Activated CD8-positive, alpha-beta T cell treated with anti-CD3 and anti-CD28 coated beads for 36 hours (primary cell): ENCODE data around the gene PSME1. TPM values are rescaled to one million over a fixed set of nuclear protein-coding genes. Genes with fewer than 3 reads are reported as not detected.

Experiments used
- ATAC-seq: fragments of 200-7000 bp; cut with Tn5 transposase; one replicate; pipeline ENCODE4 v1.10.0; 2021; ENCODE audit warnings: mild to moderate bottlenecking, moderate library complexity
- CTCF ChIA-PET: fragments of 350-600 bp; sonication (Branson Sonifier 250); formaldehyde crosslinking; loops from one replicate; lab custom pipeline; 2021; ENCODE audit warnings: antibody characterized with exemption; lab: Charles Lee
- POLR2A ChIA-PET: fragments of 350-600 bp; sonication (Branson Sonifier 250); formaldehyde crosslinking; loops from one replicate; lab custom pipeline; 2021; ENCODE audit warnings: antibody characterized with exemption; lab: Charles Lee
- DNase-seq: peaks from one replicate; pipeline ENCODE4 v3.0.0-alpha.2; 2020
- H3K27ac Mint-ChIP-seq: one replicate; pipeline ENCODE4 v1.8.0; 2021; ENCODE audit warnings: mild to moderate bottlenecking, mixed read lengths
- H3K27me3 Mint-ChIP-seq: one replicate; pipeline ENCODE4 v1.8.0; 2021; ENCODE audit warnings: mixed read lengths
- H3K36me3 Mint-ChIP-seq: one replicate; pipeline ENCODE4 v1.8.0; 2021; ENCODE audit warnings: low read depth, mixed read lengths
- H3K4me1 Mint-ChIP-seq: one replicate; pipeline ENCODE4 v1.8.0; 2021; ENCODE audit warnings: low read depth, mixed read lengths
- H3K4me3 Mint-ChIP-seq: one replicate; pipeline ENCODE4 v1.8.0; 2021; ENCODE audit warnings: mild to moderate bottlenecking, moderate library complexity, mixed read lengths
- H3K9me3 Mint-ChIP-seq: one replicate; pipeline ENCODE4 v1.8.0; 2021; ENCODE audit warnings: mixed read lengths
- CTCF ChIP-seq: fragments of 200-600 bp; IDR thresholded peaks from one replicate; pipeline ENCODE4 v1.8.0; 2022; ENCODE audit warnings: antibody characterized with exemption, mild to moderate bottlenecking
- intact Hi-C: fragments of 100-400 bp; cut with micrococcal nuclease; formaldehyde crosslinking; loops from one replicate; pipeline ENCODE4 v1.10.0; 2022
- total RNA-seq, 2 experiments: library from RNA; stranded (reverse); gene quantifications; one replicate each; pipeline ENCODE4 v1.2.3, GENCODE V29; 2021

The PSME1 gene
- total RNA-seq, 2 experiments from 2014 or later, result 451 to 460 TPM

- no peak for ATAC-seq
- H3K27me3 Mint-ChIP-seq, result no peaks in the 10 kb centered on the region
- H3K36me3 Mint-ChIP-seq, result peaks cover 56% of the 10 kb centered on the region
- intact Hi-C loops, result no loop called here
- no peak for DNase-seq
- peak overlapping the region; percentile 65 for H3K27ac Mint-ChIP-seq
- H3K4me1 Mint-ChIP-seq, result peaks cover 14% of the 10 kb centered on the region
- TF ChIP-seq CTCF, result no peak
- no peak overlapping the region for H3K4me3 Mint-ChIP-seq
- ChIA-PET CTCF (interaction anchor here (1.8 kb wide), 1 partner anchor 67 kb away, joined by 4 read pairs; no protein-coding TSS in a partner anchor), POLR2A (interaction anchor here (0.8 to 1.0 kb wide), 5 partner anchors 8 to 56 kb away, joined by 3 to 4 read pairs (median 3); partner anchors contain the start of gene CHMP4A)
- H3K9me3 Mint-ChIP-seq, result no peaks in the 10 kb centered on the region
Observed at GRCh38 chr14:24156840-24157239, 20.8 kb downstream of the PSME1 start.

GRCh38 chr14:24157331-24157730 is 21.3 kb downstream of the PSME1 start:
- no peaks in the 10 kb centered on the region for H3K27me3 Mint-ChIP-seq
- DNase-seq (no peak), ATAC-seq (no peak)
- no peak overlapping the region for H3K4me3 Mint-ChIP-seq
- ChIA-PET POLR2A (interaction anchor here (0.8 to 1.2 kb wide), 4 partner anchors 9 to 55 kb away, joined by 3 to 4 read pairs (median 4); partner anchors contain the start of gene CHMP4A), CTCF (no interaction called here)
- intact Hi-C loops, result no loop called here
- H3K36me3 Mint-ChIP-seq, result peaks cover 58% of the 10 kb centered on the region
- no peaks in the 10 kb centered on the region for H3K9me3 Mint-ChIP-seq
- TF ChIP-seq CTCF, result no peak
- H3K4me1 Mint-ChIP-seq, result peaks cover 19% of the 10 kb centered on the region
- peak overlapping the region; percentile 65 for H3K27ac Mint-ChIP-seq

- DNase-seq (no peak), ATAC-seq (no peak)
- intact Hi-C loops, result no loop called here
- TF ChIP-seq CTCF, result no peak
- Mint-ChIP-seq H3K4me1 (peaks cover 37% of the 10 kb centered on the region), H3K27ac (peak overlapping the region; percentile 99), H3K27me3 (no peaks in the 10 kb centered on the region), H3K4me3 (no peak overlapping the region), H3K36me3 (peaks cover 67% of the 10 kb centered on the region), H3K9me3 (no peaks in the 10 kb centered on the region)
- POLR2A ChIA-PET, result interaction anchor here (0.7 to 7.3 kb wide), 22 partner anchors 12 to 270 kb away, joined by 3 to 178 read pairs (median 12); partner anchors contain the start of genes CBLN3, CHMP4A, DCAF11 and EMC9
- CTCF ChIA-PET, result interaction anchor here (0.9 to 5.0 kb wide), 23 partner anchors 10 to 148 kb away, joined by 3 to 91 read pairs (median 8); partner anchors contain the start of genes CIDEB, DCAF11, NRL and PCK2
Observed at GRCh38 chr14:24159777-24160498, 23.9 kb downstream of the PSME1 start.

GRCh38 chr14:24160499-24160849 is 24.5 kb downstream of the PSME1 start:
- ATAC-seq (no peak), DNase-seq (no peak)
- ChIA-PET CTCF (interaction anchor here (0.6 to 5.0 kb wide), 35 partner anchors 9 to 271 kb away, joined by 3 to 91 read pairs (median 6); partner anchors contain the start of genes CIDEB, DCAF11, DHRS1 and NOP9), POLR2A (interaction anchor here (0.5 to 7.3 kb wide), 22 partner anchors 12 to 269 kb away, joined by 3 to 178 read pairs (median 12); partner anchors contain the start of genes CBLN3, CHMP4A, DCAF11 and EMC9)
- intact Hi-C loops, result no loop called here
- Mint-ChIP-seq H3K27ac (peak overlapping the region; percentile 99), H3K9me3 (no peaks in the 10 kb centered on the region), H3K27me3 (no peaks in the 10 kb centered on the region), H3K36me3 (peaks cover 67% of the 10 kb centered on the region), H3K4me1 (peaks cover 39% of the 10 kb centered on the region), H3K4me3 (peak overlapping the region; percentile 91)
- no peak for TF ChIP-seq CTCF
